HEK293T (cell line): ENCODE results near the gene GAGE2A.
"Not testable (repeated sequence)": the region's sequence is repeated elsewhere in the genome, so short reads cannot be mapped to it uniquely, and the experiment has no call there.

ENCODE experiments used
- CTBP1 ChIP-seq: fragments of 450-650 bp; IDR thresholded peaks from 2 replicates; pipeline ENCODE4 v1.6.1; 2016; ENCODE audit warnings: borderline replicate concordance
- FOXA1 ChIP-seq: fragments of 450-650 bp; IDR thresholded peaks from 2 replicates; pipeline ENCODE4 v1.6.1; 2016; ENCODE audit warnings: mild to moderate bottlenecking
- SUZ12 ChIP-seq: fragments of 450-650 bp; IDR thresholded peaks from 2 replicates; pipeline ENCODE4 v1.6.1; 2016; ENCODE audit warnings: mild to moderate bottlenecking
- TARDBP ChIP-seq: fragments of 450-650 bp; IDR thresholded peaks from 2 replicates; pipeline ENCODE4 v1.6.1; 2016
- ZNF384 ChIP-seq: fragments of 450-650 bp; IDR thresholded peaks from 2 replicates; pipeline ENCODE4 v1.6.1; 2016

DNA sequence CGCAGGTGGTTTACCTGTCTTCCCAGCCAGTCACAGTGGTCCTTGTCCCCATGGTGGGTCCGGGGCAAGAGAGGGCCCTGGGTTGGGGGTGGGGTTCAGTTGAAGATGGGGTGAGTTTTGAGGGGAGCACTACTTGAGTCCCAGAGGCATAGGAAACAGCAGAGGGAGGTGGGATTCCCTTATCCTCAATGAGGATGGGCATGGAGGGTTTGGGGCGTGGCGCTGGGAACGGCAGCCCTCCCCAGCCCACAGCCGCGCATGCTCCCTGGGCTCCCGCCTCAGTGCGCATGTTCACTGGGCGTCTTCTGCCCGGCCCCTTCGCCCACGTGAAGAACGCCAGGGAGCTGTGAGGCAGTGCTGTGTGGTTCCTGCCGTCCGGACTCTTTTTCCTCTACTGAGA is at the start of gene GAGE2A:
- TF ChIP-seq SUZ12, FOXA1, ZNF384, TARDBP, CTBP1: not testable (repeated sequence)
